ENCODE measurements around the gene VCX3B. TPM values are rescaled to one million over a fixed set of nuclear protein-coding genes. Genes with fewer than 3 reads are reported as not detected.
"Not testable (repeated sequence)": the region's sequence is repeated elsewhere in the genome, so short reads cannot be mapped to it uniquely, and the experiment has no call there.

Gene VCX3B
- not detected for total RNA-seq

- not testable (repeated sequence) for DNase-seq (ENCODE audit: low spot score)
Measured at GRCh38 chrX:8464530-8464929, at the start of gene VCX3B. Gene VCX3B (plus strand): TSS chrX:8464830. CDS start chrX:8465451, 621 bp downstream.

GRCh38 chrX:8418301-8418700 is 46.3 kb upstream of the VCX3B start:
- DNase-seq (ENCODE audit: low spot score), result no peak

- DNase-seq (ENCODE audit: low spot score), result no peak
Measured at GRCh38 chrX:8424912-8425311, 39.7 kb upstream of the VCX3B start.

- DNase-seq (ENCODE audit: low spot score), result no peak
Measured at GRCh38 chrX:8429692-8430249, 34.9 kb upstream of the VCX3B start.

GRCh38 chrX:8430444-8430843 is 34.2 kb upstream of the VCX3B start:
- DNase-seq (ENCODE audit: low spot score), result no peak

DNA sequence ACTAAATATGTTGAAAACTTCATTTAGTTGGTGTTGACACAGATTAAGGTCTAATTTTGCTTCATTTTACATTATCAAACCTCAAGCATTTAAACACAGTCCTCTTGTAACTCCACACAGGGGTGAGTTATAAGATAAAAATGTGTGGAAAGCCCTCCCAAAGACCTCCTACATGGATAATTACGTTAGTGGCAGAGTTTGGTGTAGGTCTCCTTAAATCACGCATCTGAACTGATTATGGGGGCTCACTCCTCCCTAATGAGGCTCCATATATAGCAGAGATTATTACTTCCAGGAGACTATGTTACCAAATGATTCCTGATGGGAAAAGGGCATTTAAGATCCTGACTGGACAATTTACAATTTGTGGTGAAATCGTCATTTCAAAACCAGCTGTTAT is 32.2 kb upstream of the VCX3B start:
- no peak for DNase-seq (ENCODE audit: low spot score)

- no peak for DNase-seq (ENCODE audit: low spot score)
Measured at GRCh38 chrX:8433109-8434062, 31.2 kb upstream of the VCX3B start.

DNA sequence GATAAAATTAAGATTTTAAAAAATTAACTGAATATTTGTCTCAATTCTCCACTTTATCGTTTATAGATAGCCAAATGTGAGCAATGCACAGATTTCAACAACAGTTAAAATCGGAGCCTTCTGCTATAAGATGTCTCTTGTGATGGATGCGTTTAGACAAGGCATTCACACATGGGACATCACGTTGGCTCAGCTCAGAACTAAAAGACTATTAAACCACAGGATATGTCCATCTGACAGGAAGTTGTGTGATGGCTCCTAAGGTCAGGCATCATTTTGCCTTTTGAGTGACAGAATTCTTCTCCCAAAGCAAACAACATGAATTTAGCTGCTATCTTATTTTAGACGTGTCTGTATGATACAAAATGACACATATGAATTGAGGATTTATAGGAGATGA is 17.3 kb upstream of the VCX3B start:
- no peak for DNase-seq (ENCODE audit: low spot score)

DNA sequence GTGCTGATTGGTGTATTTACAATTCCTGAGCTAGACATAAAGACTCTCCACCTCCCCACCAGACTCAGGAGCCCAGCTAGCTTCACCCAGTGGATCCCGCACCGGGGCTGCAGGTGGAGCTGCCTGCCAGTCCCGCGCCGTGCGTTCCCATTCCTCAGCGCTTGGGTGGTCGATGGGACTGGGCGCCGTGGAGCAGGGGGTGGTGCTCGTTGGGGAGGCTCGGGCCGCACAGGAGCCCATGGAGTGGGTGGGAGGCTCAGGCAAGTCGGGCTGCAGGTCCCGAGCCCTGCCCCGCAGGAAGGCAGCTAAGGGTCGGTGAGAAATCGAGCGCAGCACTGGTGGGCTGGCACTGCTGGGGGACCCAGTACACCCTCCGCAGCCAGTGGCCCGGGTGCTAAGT is 12.3 kb upstream of the VCX3B start:
- not testable (repeated sequence) for DNase-seq (ENCODE audit: low spot score)

DNA sequence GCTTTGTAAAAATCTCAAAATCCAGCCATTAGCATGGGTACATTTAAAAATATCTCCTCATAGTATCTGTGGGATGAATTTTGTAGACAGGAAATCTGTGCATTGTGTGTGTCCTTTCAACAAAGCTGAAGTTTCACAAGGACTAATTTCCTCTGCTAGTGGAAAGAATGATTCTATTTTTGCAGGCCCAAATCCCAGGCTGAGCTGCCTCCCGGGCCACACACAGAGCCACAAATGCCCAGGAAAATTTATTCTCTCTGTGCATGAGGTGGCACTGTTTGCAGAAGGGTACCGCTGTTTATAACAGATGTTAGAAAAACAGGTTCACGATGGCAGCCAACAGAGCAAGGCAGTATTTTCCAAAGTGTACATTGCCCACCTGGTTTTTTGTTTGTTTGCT is 11.0 kb upstream of the VCX3B start:
- DNase-seq (ENCODE audit: low spot score), result no peak

GRCh38 chrX:8455557-8455956 is 9.1 kb upstream of the VCX3B start:
- no peak for DNase-seq (ENCODE audit: low spot score)

GRCh38 chrX:8462488-8462887 is 2.1 kb upstream of the VCX3B start:
- no peak for DNase-seq (ENCODE audit: low spot score)

DNA sequence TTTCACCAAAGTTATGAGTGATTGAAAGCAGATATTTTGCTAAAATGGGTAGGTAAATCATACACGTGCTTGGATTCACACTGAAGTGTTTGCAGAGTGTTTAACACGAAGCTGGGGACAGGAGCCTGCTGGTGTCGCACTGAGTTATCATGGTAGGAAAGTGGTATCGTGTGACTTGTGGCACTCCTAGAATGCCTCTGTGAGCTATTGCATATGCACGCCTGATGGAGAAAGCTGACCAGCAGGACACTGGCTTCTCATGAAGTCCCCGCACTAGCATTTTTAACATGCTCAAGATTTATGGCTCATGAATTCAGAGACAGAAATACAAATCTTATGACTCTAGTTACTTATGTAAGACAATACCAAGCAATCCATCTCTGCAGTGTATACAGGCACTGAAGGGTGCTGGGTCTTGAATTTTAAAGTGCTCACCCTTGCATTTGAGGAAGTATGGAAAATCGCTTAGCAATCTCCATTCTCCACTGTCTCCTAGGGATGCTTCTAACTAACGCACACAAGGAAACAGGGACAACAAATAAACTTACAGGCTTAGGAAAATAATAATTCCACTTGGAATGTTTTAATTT is 19.8 kb downstream of the VCX3B start:
- DNase-seq (ENCODE audit: low spot score), result no peak

- not testable (repeated sequence) for DNase-seq (ENCODE audit: low spot score)
Measured at GRCh38 chrX:8495036-8495435, 30.4 kb downstream of the VCX3B start.

- DNase-seq (ENCODE audit: low spot score), result no peak
Measured at GRCh38 chrX:8500203-8500602, 35.6 kb downstream of the VCX3B start.

GRCh38 chrX:8502101-8502500 is 37.5 kb downstream of the VCX3B start:
- DNase-seq (ENCODE audit: low spot score), result not testable (repeated sequence)

GRCh38 chrX:8504451-8504850 is 39.8 kb downstream of the VCX3B start:
- DNase-seq (ENCODE audit: low spot score), result no peak
